CD4-positive, alpha-beta T cell treated with Interleukin-6 at 100 ng/mL for 8 hours (primary cell): ENCODE results near the gene HOXB9.

Experiments used
- DNase-seq: peaks from one replicate; pipeline ENCODE4 v3.0.0-alpha.2; 2020; ENCODE audit warnings: mixed read lengths, low spot score

The HOXB9 gene

GRCh38 chr17:48639136-48639535, 13.0 kb upstream of the HOXB9 start:
- no peak for DNase-seq

GRCh38 chr17:48637323-48638260, 11.4 kb upstream of the HOXB9 start:
- DNase-seq = no peak

- DNase-seq = peak; percentile 50
Measured at GRCh38 chr17:48636177-48637018, 10.2 kb upstream of the HOXB9 start.

GRCh38 chr17:48634493-48635208, 8.5 kb upstream of the HOXB9 start:
- no peak for DNase-seq

- DNase-seq = no peak
Measured at GRCh38 chr17:48633266-48633677, 7.1 kb upstream of the HOXB9 start.

GRCh38 chr17:48632579-48633265, 6.6 kb upstream of the HOXB9 start:
- no peak for DNase-seq

- no peak for DNase-seq
Measured at GRCh38 chr17:48631693-48632578, 5.8 kb upstream of the HOXB9 start.

GRCh38 chr17:48630925-48631692, 5.0 kb upstream of the HOXB9 start:
- no peak for DNase-seq

GRCh38 chr17:48630009-48630924, 4.1 kb upstream of the HOXB9 start:
- no peak for DNase-seq

GRCh38 chr17:48629411-48629759, 3.2 kb upstream of the HOXB9 start:
- no peak for DNase-seq

- no peak for DNase-seq
Measured at GRCh38 chr17:48628649-48629410, 2.7 kb upstream of the HOXB9 start.

- DNase-seq = no peak
Measured at GRCh38 chr17:48627623-48628521, 1.7 kb upstream of the HOXB9 start.

- DNase-seq = no peak
Measured at GRCh38 chr17:48627118-48627597, 1.0 kb upstream of the HOXB9 start.

- peak; percentile 19 for DNase-seq
Measured at GRCh38 chr17:48625495-48626244, 488 bp downstream of the HOXB9 start.

GRCh38 chr17:48624544-48625494, 1.3 kb downstream of the HOXB9 start:
- no peak for DNase-seq
